Erythroblast (primary cell): ENCODE results near the gene KRTAP5-5.

ENCODE experiments used
- GATA1 ChIP-seq: IDR thresholded peaks from 2 replicates; pipeline ENCODE4 v1.6.1; 2011; ENCODE audit warnings: low read depth, mild to moderate bottlenecking, control low read depth, low read length, moderate library complexity
- POLR2A ChIP-seq: IDR thresholded peaks from 2 replicates; pipeline ENCODE4 v1.6.1; 2011; ENCODE audit warnings: mild to moderate bottlenecking, low read length

DNA sequence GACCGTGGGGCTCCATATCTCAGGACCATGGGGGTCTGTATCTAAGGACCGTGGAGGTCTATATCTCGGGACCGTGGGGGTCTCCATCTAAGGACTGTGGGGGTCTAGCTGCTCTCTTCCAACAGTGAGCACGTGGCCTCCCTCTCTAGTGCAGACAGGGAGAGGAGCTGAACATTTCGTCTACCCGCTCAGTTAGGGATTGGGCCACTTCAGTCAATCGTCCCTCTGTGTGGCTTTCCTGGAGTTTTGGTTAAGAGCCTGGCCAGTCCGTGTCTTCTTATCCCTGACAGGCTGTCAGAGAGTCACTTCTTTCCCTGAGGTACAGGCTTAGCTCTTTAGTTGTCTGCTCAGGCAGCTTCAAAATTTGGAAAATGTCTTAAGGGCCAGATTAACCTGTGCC is 47.6 kb upstream of the KRTAP5-5 start:
- TF ChIP-seq POLR2A (no peak), GATA1 (no peak)
